ENCODE results near the gene STX1B. TPM values are rescaled to one million over a fixed set of nuclear protein-coding genes. Genes with fewer than 3 reads are reported as not detected.

STX1B gene
- total RNA-seq, 1 experiment from 2014 or later, result 3.9 TPM

DNA sequence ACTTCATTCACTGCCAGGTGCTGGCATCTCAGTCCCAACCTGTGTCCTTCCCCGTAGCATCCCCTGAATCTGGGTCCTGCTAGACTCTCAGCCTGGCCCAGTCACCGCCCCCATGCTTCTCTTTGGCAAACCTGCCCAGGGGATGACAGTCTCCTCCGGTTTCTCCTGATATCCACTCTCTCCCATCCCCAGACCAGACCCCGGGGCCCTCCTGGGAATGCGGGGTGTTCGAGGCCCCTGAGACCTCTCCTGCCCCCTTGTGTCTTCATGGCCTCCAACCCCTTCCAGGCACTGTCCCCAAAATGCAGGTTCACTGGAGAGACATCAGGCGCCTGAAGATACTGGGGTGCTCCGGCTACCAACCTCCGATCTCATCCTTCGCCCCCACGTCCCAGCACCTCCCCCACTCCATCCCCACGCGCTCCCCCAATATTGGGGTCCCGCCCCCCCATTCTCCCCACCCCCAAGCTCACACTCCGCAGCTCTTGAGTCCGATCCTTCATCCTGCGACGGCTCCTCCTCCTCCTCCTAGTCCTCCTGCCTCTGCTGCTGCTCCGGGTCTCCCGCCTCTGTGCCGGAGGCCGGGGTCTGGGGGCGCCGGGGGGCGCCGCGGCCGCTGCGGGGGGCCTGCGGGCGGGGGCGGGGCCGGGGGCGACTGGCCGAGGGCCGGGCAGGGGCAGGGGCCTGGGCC, 399 bp downstream of the STX1B start:
- CTCF ChIA-PET, result no interaction called here
- intact Hi-C loops (cut with micrococcal nuclease; ENCODE audit: unreplicated experiment), result no loop called here

DNA sequence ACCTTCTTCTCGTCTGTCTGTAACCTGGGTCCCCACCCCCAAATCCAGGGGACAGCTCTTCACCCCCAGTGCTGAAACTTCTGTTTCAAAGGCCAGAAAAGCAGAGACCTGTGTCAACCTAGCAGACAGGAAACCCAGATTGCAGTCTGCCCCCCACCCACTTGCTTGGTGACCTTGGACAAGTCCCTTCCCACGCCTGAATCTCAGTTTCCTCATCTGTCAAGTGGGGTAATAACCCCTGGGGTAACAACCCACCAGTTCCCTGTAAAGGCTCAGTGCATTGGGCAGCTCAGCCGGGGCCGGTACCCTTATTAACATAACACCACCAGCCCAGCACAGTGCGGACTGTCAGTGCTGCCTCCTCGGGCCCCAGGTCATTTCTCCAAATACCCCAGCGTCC, 1.3 kb downstream of the STX1B start:
- Histone ChIP-seq H3K27me3 (ENCODE audit: insufficient read depth, low read depth) (peaks cover 20% of the 10 kb centered on the region; the same call in 1 of the 2 replicates), H3K79me2 (ENCODE audit: low read depth) (no peaks in the 10 kb centered on the region), H2AFZ (no peak overlapping the region), H3F3A (ENCODE audit: insufficient read depth, low read depth) (peaks cover 14% of the 10 kb centered on the region; the same call in 1 of the 2 replicates), H3K27ac (no peak overlapping the region), H3K9me3 (ENCODE audit: insufficient read depth, low read depth) (no peaks in the 10 kb centered on the region), H3K9me2 (ENCODE audit: insufficient read depth) (no peaks in the 10 kb centered on the region), H3K36me3 (ENCODE audit: low read depth) (no peaks in the 10 kb centered on the region), H3K4me2 (no peak overlapping the region), H3K4me3 (no peak overlapping the region), H3K4me1 (replicated peaks; ENCODE audit: insufficient read depth) (peaks cover 10% of the 10 kb centered on the region), H4K20me1 (ENCODE audit: insufficient read depth) (no peaks in the 10 kb centered on the region)
- intact Hi-C loops (cut with micrococcal nuclease; ENCODE audit: unreplicated experiment), result no loop called here
- BruUV-seq (replicated peaks), result no TSS peak
- ChIA-PET CTCF (interaction anchor here (0.7 kb wide), 1 partner anchor 14 kb away, joined by 8 read pairs; no protein-coding TSS in a partner anchor), POLR2A (ENCODE audit: unreplicated experiment) (no interaction called here)
- no peak for DNase-seq
- no peak for TF ChIP-seq EZH2 (IDR thresholded peaks at IDR 0.05; ENCODE audit: low read depth)
- TF ChIP-seq, protein P1, sequence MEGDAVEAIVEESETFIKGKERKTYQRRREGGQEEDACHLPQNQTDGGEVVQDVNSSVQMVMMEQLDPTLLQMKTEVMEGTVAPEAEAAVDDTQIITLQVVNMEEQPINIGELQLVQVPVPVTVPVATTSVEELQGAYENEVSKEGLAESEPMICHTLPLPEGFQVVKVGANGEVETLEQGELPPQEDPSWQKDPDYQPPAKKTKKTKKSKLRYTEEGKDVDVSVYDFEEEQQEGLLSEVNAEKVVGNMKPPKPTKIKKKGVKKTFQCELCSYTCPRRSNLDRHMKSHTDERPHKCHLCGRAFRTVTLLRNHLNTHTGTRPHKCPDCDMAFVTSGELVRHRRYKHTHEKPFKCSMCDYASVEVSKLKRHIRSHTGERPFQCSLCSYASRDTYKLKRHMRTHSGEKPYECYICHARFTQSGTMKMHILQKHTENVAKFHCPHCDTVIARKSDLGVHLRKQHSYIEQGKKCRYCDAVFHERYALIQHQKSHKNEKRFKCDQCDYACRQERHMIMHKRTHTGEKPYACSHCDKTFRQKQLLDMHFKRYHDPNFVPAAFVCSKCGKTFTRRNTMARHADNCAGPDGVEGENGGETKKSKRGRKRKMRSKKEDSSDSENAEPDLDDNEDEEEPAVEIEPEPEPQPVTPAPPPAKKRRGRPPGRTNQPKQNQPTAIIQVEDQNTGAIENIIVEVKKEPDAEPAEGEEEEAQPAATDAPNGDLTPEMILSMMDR (conservative IDR thresholded peaks at IDR 0.05), result no peak

More for the DNA sequence above, 399 bp downstream of the STX1B start:
- Histone ChIP-seq H4K20me1 (ENCODE audit: insufficient read depth) (no peaks in the 10 kb centered on the region), H3K4me2 (no peak overlapping the region), H2AFZ (no peak overlapping the region), H3K36me3 (ENCODE audit: low read depth) (no peaks in the 10 kb centered on the region), H3F3A (ENCODE audit: insufficient read depth, low read depth) (peaks cover 14% of the 10 kb centered on the region; the same call in 1 of the 2 replicates), H3K27ac (no peak overlapping the region), H3K9me3 (ENCODE audit: insufficient read depth, low read depth) (no peaks in the 10 kb centered on the region), H3K9me2 (ENCODE audit: insufficient read depth) (no peaks in the 10 kb centered on the region), H3K27me3 (ENCODE audit: insufficient read depth, low read depth) (peaks cover 20% of the 10 kb centered on the region; the same call in 1 of the 2 replicates), H3K4me3 (no peak overlapping the region), H3K79me2 (ENCODE audit: low read depth) (no peaks in the 10 kb centered on the region), H3K4me1 (replicated peaks; ENCODE audit: insufficient read depth) (peaks cover 10% of the 10 kb centered on the region)
- POLR2A ChIA-PET (ENCODE audit: unreplicated experiment), result no interaction called here
- no TSS peak for BruUV-seq (replicated peaks)
- TF ChIP-seq EZH2 (IDR thresholded peaks at IDR 0.05; ENCODE audit: low read depth), result no peak
- TF ChIP-seq, protein P1 (conservative IDR thresholded peaks at IDR 0.05), result no peak
- no peak for DNase-seq

DNA sequence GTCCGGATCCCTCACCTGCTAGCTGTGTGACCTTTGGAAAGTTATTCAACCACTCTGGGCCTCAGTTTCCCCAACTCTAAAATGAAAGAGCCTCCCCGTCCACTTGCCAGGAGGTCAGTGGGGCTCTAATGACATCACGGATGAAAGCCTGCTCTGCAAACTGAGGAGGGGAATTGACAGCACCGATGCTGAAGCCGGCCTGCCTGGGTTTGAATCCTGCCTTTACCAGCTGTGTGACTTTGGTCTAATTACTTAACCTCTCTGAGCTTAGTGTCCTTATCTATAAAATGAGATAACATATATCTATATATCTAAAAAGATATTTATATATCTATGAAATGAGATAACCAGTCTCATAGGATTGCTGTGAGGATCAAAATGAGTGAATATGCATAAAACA, 1.9 kb downstream of the STX1B start:
- Histone ChIP-seq H4K20me1 (ENCODE audit: insufficient read depth) (no peaks in the 10 kb centered on the region), H3K4me3 (no peak overlapping the region), H3K9me2 (ENCODE audit: insufficient read depth) (no peaks in the 10 kb centered on the region), H3K36me3 (ENCODE audit: low read depth) (no peaks in the 10 kb centered on the region), H2AFZ (no peak overlapping the region), H3K4me2 (peak overlapping the region; percentile 41; the same call in 1 of the 2 replicates), H3K27me3 (ENCODE audit: insufficient read depth, low read depth) (peaks cover 16% of the 10 kb centered on the region; the same call in 1 of the 2 replicates), H3K79me2 (ENCODE audit: low read depth) (no peaks in the 10 kb centered on the region), H3K27ac (no peak overlapping the region), H3F3A (ENCODE audit: insufficient read depth, low read depth) (peaks cover 14% of the 10 kb centered on the region; the same call in 1 of the 2 replicates), H3K4me1 (replicated peaks; ENCODE audit: insufficient read depth) (peaks cover 10% of the 10 kb centered on the region), H3K9me3 (ENCODE audit: insufficient read depth, low read depth) (no peaks in the 10 kb centered on the region)
- POLR2A ChIA-PET (ENCODE audit: unreplicated experiment), result no interaction called here
- BruUV-seq (replicated peaks), result no TSS peak
- CTCF ChIA-PET, result interaction anchor here (0.7 kb wide), 1 partner anchor 14 kb away, joined by 8 read pairs; no protein-coding TSS in a partner anchor
- no peak for DNase-seq
- intact Hi-C loops (cut with micrococcal nuclease; ENCODE audit: unreplicated experiment), result no loop called here
- no peak for TF ChIP-seq EZH2 (IDR thresholded peaks at IDR 0.05; ENCODE audit: low read depth)
- TF ChIP-seq, protein P1 (conservative IDR thresholded peaks at IDR 0.05), result no peak
